K562 treated with DMSO at 1 percent for 24 hours (cell line): ENCODE measurements around the gene NPBWR2. TPM values are rescaled to one million over a fixed set of nuclear protein-coding genes. Genes with fewer than 3 reads are reported as not detected.

ENCODE experiments used
- total RNA-seq: library from RNA; unstranded; fragments of 300-600 nt; gene quantifications from 2 replicates; pipeline ENCODE4 v1.2.3, GENCODE V29; 2022; ENCODE audit warnings: low read depth; ENCODE audit not compliant: insufficient read depth

NPBWR2 gene
- not detected in 2 replicates for total RNA-seq

GRCh38 chr20:64106981-64107735 lies at the start of gene NPBWR2:
NPBWR2 (minus strand) TSS chr20:64107565; CDS start chr20:64106831, 734 bp downstream.

GRCh38 chr20:64083804-64084684 lies 23.3 kb downstream of the NPBWR2 start, which contains the start of gene LKAAEAR1:
LKAAEAR1 (minus strand) TSS chr20:64084398; CDS start chr20:64084219, 179 bp downstream.

GRCh38 chr20:64080013-64080812 lies 27.2 kb downstream of the NPBWR2 start, which contains the start of gene OPRL1:
OPRL1 (plus strand) TSS chr20:64080082; CDS start chr20:64092721, 12,639 bp downstream.

GRCh38 chr20:64079273-64080012 lies 27.9 kb downstream of the NPBWR2 start, which contains the start of gene RGS19:
RGS19 (minus strand) TSS chr20:64079518; CDS start chr20:64076886, 2,632 bp downstream.

GRCh38 chr20:64062596-64063388 lies 44.6 kb downstream of the NPBWR2 start, which contains the start of gene TCEA2:
TCEA2 (plus strand) TSS chr20:64063198; CDS start chr20:64063313, 115 bp downstream.

Other genes with a start within 250 kb of the NPBWR2 start
- gene ABHD16B, start 246.1 kb downstream of the NPBWR2 start, total RNA-seq, result 11.7 and 17.2 TPM in 2 replicates
- gene TPD52L2, start 242.3 kb downstream of the NPBWR2 start, total RNA-seq, result 78.6 and 83.0 TPM in 2 replicates
- 48.7 and 51.1 TPM in 2 replicates for gene DNAJC5, start 212.4 kb downstream of the NPBWR2 start, total RNA-seq
- 53.7 and 57.4 TPM in 2 replicates for gene UCKL1, start 151.1 kb downstream of the NPBWR2 start, total RNA-seq
- 14.9 TPM in 2 replicates for gene ZNF512B, start 137.6 kb downstream of the NPBWR2 start, total RNA-seq
- 6.2 and 6.5 TPM in 2 replicates for gene SAMD10, start 127.9 kb downstream of the NPBWR2 start, total RNA-seq
- 111 and 121 TPM in 2 replicates for gene PRPF6, start 126.4 kb downstream of the NPBWR2 start, total RNA-seq
- gene C20orf204, start 71.4 kb downstream of the NPBWR2 start, total RNA-seq, result 1.1 and 2.5 TPM in 2 replicates
- 20.0 and 24.5 TPM in 2 replicates for gene SOX18, start 57.9 kb downstream of the NPBWR2 start, total RNA-seq
- 38.7 and 40.1 TPM in 2 replicates for gene TCEA2, start 44.4 kb downstream of the NPBWR2 start, total RNA-seq
- gene RGS19, start 28.0 kb downstream of the NPBWR2 start, total RNA-seq, result 27.8 and 36.9 TPM in 2 replicates
- 1.3 and 1.9 TPM in 2 replicates for gene OPRL1, start 27.5 kb downstream of the NPBWR2 start, total RNA-seq
- gene LKAAEAR1, start 23.2 kb downstream of the NPBWR2 start, total RNA-seq, result not detected in 2 replicates
- 0.05 TPM in 1 of 2 replicates, not detected in the other for gene MYT1, start 56.9 kb upstream of the NPBWR2 start, total RNA-seq
- 17.0 and 23.0 TPM in 2 replicates for gene PCMTD2, start 148.2 kb upstream of the NPBWR2 start, total RNA-seq